ENCODE data around the gene EHD4.
A peak's percentile ranks its signal among the peaks of the same experiment; 100 is the strongest.

The EHD4 gene

GRCh38 chr15:41961595-41962202 lies 10.7 kb downstream of the EHD4 start:
- TF ChIP-seq, protein P1, sequence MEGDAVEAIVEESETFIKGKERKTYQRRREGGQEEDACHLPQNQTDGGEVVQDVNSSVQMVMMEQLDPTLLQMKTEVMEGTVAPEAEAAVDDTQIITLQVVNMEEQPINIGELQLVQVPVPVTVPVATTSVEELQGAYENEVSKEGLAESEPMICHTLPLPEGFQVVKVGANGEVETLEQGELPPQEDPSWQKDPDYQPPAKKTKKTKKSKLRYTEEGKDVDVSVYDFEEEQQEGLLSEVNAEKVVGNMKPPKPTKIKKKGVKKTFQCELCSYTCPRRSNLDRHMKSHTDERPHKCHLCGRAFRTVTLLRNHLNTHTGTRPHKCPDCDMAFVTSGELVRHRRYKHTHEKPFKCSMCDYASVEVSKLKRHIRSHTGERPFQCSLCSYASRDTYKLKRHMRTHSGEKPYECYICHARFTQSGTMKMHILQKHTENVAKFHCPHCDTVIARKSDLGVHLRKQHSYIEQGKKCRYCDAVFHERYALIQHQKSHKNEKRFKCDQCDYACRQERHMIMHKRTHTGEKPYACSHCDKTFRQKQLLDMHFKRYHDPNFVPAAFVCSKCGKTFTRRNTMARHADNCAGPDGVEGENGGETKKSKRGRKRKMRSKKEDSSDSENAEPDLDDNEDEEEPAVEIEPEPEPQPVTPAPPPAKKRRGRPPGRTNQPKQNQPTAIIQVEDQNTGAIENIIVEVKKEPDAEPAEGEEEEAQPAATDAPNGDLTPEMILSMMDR (conservative IDR thresholded peaks at IDR 0.05): no peak
- no peak for TF ChIP-seq ZFX (IDR thresholded peaks at IDR 0.05)
- H3K27ac ChIP-seq: no peak overlapping the region

DNA sequence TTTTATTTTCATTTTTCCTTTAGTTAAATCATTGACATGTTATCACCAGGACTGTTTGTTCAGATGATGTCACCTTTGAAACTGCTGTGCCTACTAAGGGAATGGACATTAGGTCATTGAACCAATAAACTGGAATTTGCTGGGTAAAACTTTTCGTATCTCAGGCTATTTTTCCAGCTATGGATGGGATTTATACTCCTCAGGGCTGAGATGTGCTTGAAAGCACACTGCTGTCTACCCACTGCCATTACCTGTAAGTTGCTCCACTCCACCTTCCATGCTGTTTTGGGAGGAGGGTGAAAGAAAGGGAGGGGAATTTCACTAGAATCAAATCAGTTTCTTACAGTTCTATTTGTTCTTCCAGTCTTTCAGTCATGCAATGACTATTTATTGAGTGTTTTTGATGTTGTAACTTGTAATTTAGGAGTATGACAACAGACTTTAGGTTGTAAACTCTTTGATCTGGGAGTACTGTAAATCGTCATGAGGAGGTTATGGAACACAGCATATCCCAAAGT lies 11.3 kb downstream of the EHD4 start:
- H3K27ac ChIP-seq: peak overlapping the region; percentile 15; the same call in 1 of the 2 replicates
- TF ChIP-seq, protein P1 (conservative IDR thresholded peaks at IDR 0.05): no peak
- TF ChIP-seq ZFX (IDR thresholded peaks at IDR 0.05): no peak

- no peak overlapping the region for H3K27ac ChIP-seq
These were observed 14.3 kb downstream of the EHD4 start for GRCh38 chr15:41958002-41958420.

GRCh38 chr15:41957021-41957897 lies 15.1 kb downstream of the EHD4 start:
- no peak overlapping the region for H3K27ac ChIP-seq
- TF ChIP-seq, protein P1 (conservative IDR thresholded peaks at IDR 0.05): no peak
- TF ChIP-seq ZFX (IDR thresholded peaks at IDR 0.05): no peak

More at GRCh38 chr15:41958002-41958420, 14.3 kb downstream of the EHD4 start:
- TF ChIP-seq ZFX (IDR thresholded peaks at IDR 0.05): no peak
- TF ChIP-seq, protein P1 (conservative IDR thresholded peaks at IDR 0.05): no peak

GRCh38 chr15:41955807-41956525 lies 16.4 kb downstream of the EHD4 start:
- H3K27ac ChIP-seq: no peak overlapping the region
- TF ChIP-seq ZFX (IDR thresholded peaks at IDR 0.05): no peak
- TF ChIP-seq, protein P1 (conservative IDR thresholded peaks at IDR 0.05): no peak

DNA sequence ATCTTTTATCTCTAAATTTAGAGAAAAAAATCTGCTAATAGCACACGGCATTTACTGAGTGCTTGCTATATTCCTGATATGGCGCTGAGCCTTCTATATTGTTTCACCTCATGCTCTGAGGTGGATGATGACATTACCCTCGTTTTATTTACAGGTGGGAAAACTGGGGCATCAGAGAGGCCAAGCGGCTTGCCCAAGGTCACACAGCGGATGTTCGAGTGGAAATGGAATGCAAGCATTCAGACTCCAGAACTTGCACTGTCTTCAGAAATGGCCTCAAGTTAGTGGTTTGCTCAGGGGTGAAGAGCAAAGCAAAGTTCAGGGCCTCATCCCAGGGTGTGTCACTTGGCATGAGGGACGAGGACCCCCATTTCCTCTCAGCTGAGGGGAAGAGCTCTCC lies 17.3 kb downstream of the EHD4 start:
- TF ChIP-seq ZFX (IDR thresholded peaks at IDR 0.05): no peak
- TF ChIP-seq, protein P1 (conservative IDR thresholded peaks at IDR 0.05): no peak
- H3K27ac ChIP-seq: no peak overlapping the region
